Nephron (organoid): ENCODE data around the gene DDX59.

Experiments used
- H3K27ac Mint-ChIP-seq, 3 experiments: 2 replicates each; pipeline ENCODE4 v1.8.0; 2020; ENCODE audit warnings: mixed read lengths in 3 of 3, mild to moderate bottlenecking in 2 of 3, moderate library complexity in 1 of 3
- H3K27me3 Mint-ChIP-seq: 2 replicates; pipeline ENCODE4 v1.8.0; 2021; ENCODE audit warnings: low read depth, mild to moderate bottlenecking, moderate library complexity, mixed read lengths
- H3K36me3 Mint-ChIP-seq: 2 replicates; pipeline ENCODE4 v1.8.0; 2020; ENCODE audit warnings: low read depth, mixed read lengths
- H3K4me1 Mint-ChIP-seq: 2 replicates; pipeline ENCODE4 v1.8.0; 2020; ENCODE audit warnings: mixed read lengths
- H3K4me3 Mint-ChIP-seq, 3 experiments: 2 replicates each; pipeline ENCODE4 v1.8.0; 2020; ENCODE audit warnings: mild to moderate bottlenecking in 3 of 3, mixed read lengths in 3 of 3, moderate library complexity in 2 of 3
- H3K9me3 Mint-ChIP-seq: 2 replicates; pipeline ENCODE4 v1.8.0; 2020; ENCODE audit warnings: mixed read lengths
- CTCF ChIP-seq, 3 experiments: fragments of 200-600 bp; sonication (generic); IDR thresholded peaks; one replicate each; pipeline ENCODE4 v1.5.0; 2021; ENCODE audit warnings: antibody characterized with exemption in 3 of 3; ENCODE audit not compliant: unreplicated experiment in 3 of 3

The DDX59 gene

GRCh38 chr1:200610846-200611245, 58.9 kb downstream of the DDX59 start:
- Mint-ChIP-seq H3K27ac (no peak overlapping the region), H3K4me1 (peaks cover 6% of the 10 kb centered on the region), H3K4me3 (no peak overlapping the region), H3K9me3 (no peaks in the 10 kb centered on the region), H3K27me3 (no peaks in the 10 kb centered on the region), H3K36me3 (peaks cover 51% of the 10 kb centered on the region)
- no peak for TF ChIP-seq CTCF (IDR thresholded peaks at IDR 0.05; ENCODE audit: unreplicated experiment in 3 of 3)

DNA sequence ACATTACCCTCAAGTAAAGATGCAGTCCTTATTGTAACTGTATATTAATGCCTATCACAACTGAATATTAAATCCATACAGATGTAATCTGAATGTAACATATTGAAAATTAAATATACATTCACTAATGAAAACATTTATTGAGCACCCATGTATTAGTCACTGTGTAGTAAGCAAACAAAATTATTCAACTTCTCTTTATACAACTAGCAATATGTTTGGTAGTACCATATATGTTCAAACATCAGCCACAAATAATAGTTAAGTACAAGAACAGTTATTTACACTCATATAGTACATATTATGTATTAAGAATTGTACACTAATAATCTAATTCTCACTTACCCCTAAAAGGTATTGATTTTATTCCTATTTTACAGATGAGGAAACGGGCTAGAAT, 67.1 kb downstream of the DDX59 start:
- peaks cover 37% of the 10 kb centered on the region for H3K36me3 Mint-ChIP-seq
- no peaks in the 10 kb centered on the region for H3K4me1 Mint-ChIP-seq
- no peak overlapping the region for H3K4me3 Mint-ChIP-seq
- TF ChIP-seq CTCF (IDR thresholded peaks at IDR 0.05; ENCODE audit: unreplicated experiment in 3 of 3), result no peak
- H3K27me3 Mint-ChIP-seq, result no peaks in the 10 kb centered on the region
- H3K9me3 Mint-ChIP-seq, result no peaks in the 10 kb centered on the region
- H3K27ac Mint-ChIP-seq, result no peak overlapping the region
